Osteoblast (primary cell): ENCODE results near the gene LRP2. TPM values are rescaled to one million over a fixed set of nuclear protein-coding genes. Genes with fewer than 3 reads are reported as not detected.
"Not testable (repeated sequence)": the region's sequence is repeated elsewhere in the genome, so short reads cannot be mapped to it uniquely, and the experiment has no call there.

Source experiments
- DNase-seq: peaks from one replicate; pipeline ENCODE4 v3.0.0; 2011; ENCODE audit warnings: low spot score, mixed read lengths; ENCODE audit not compliant: insufficient read length; ENCODE audit errors: missing footprints
- H2AFZ ChIP-seq: 2 replicates; pipeline ENCODE4 v1.6.0; 2011; ENCODE audit warnings: mild to moderate bottlenecking, low read length
- H3K27ac ChIP-seq: 2 replicates; pipeline ENCODE4 v1.5.1; 2011; ENCODE audit warnings: mild to moderate bottlenecking, low read depth, low read length, moderate library complexity
- H3K27me3 ChIP-seq: 2 replicates; pipeline ENCODE4 v1.6.0; 2012; ENCODE audit warnings: mild to moderate bottlenecking, control low read depth, inconsistent platforms, low read length, moderate library complexity; ENCODE audit not compliant: insufficient read depth
- H3K36me3 ChIP-seq: 2 replicates; pipeline ENCODE4 v1.5.1; 2011; ENCODE audit warnings: mild to moderate bottlenecking, low read length, control low read depth, moderate library complexity; ENCODE audit not compliant: insufficient read depth
- H3K4me1 ChIP-seq: 2 replicates; pipeline ENCODE4 v1.5.1; 2011; ENCODE audit warnings: mild to moderate bottlenecking, low read length, control low read depth, moderate library complexity; ENCODE audit not compliant: insufficient read depth
- H3K4me2 ChIP-seq: 2 replicates; pipeline ENCODE4 v1.6.0; 2011; ENCODE audit warnings: mild to moderate bottlenecking, low read length; ENCODE audit not compliant: insufficient read depth
- H3K4me3 ChIP-seq: fragments of 200-600 bp; sonication (generic); 3 replicates; pipeline ENCODE4 v1.5.1; 2012; ENCODE audit warnings: mild to moderate bottlenecking, low read length, inconsistent platforms; ENCODE audit not compliant: insufficient read depth
- H3K79me2 ChIP-seq: 2 replicates; pipeline ENCODE4 v1.6.0; 2012; ENCODE audit warnings: mild to moderate bottlenecking, low read length, control low read depth, inconsistent platforms; ENCODE audit not compliant: insufficient read depth
- H3K9me3 ChIP-seq: 2 replicates; pipeline ENCODE4 v1.5.1; 2011; ENCODE audit warnings: low read depth, low read length, control low read depth
- H4K20me1 ChIP-seq: 2 replicates; pipeline ENCODE4 v1.6.0; 2012; ENCODE audit warnings: mild to moderate bottlenecking, low read length, control low read depth; ENCODE audit not compliant: insufficient read depth
- total RNA-seq: library from RNA; depleted of rRNA; stranded (reverse); fragments of >200 nt; gene quantifications from 2 replicates; pipeline ENCODE4 v1.2.3, GENCODE V29; 2012
- TF ChIP-seq, protein P1 (sequence below): IDR thresholded peaks from 2 replicates; pipeline ENCODE4 v1.5.1; 2011; ENCODE audit warnings: mild to moderate bottlenecking, low read depth, low read length, moderate library complexity; ENCODE audit errors: extremely low read depth

Gene LRP2
- total RNA-seq, 1 donor, result not detected

DNA sequence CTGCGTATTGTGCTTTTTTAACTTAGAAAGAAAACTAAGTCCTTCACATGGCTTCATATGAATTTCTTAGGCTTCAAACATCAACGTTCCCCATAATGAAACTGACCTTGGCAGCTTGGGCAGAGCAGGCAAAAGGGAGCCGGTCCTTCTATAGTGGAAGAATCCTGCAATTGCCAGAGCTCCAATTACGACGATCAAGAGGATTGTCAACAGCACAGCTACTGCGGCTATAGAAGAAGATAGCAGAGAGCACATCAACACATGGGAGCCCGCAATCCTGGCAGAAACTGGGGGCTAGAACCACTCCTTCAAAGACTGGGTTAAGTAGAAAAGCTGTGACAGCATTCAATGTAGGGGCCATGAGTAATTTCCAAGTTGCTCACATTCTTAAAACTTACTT lies 223.2 kb downstream of the LRP2 start:
- Histone ChIP-seq H3K27me3 (no peaks in the 10 kb centered on the region), H2AFZ (no peak overlapping the region), H3K4me1 (no peaks in the 10 kb centered on the region), H3K9me3 (no peaks in the 10 kb centered on the region), H3K36me3 (no peaks in the 10 kb centered on the region), H3K27ac (no peak overlapping the region), H3K4me2 (no peak overlapping the region), H4K20me1 (no peaks in the 10 kb centered on the region), H3K4me3 (no peak overlapping the region), H3K79me2 (no peaks in the 10 kb centered on the region)
- no peak for DNase-seq
- TF ChIP-seq, protein P1, sequence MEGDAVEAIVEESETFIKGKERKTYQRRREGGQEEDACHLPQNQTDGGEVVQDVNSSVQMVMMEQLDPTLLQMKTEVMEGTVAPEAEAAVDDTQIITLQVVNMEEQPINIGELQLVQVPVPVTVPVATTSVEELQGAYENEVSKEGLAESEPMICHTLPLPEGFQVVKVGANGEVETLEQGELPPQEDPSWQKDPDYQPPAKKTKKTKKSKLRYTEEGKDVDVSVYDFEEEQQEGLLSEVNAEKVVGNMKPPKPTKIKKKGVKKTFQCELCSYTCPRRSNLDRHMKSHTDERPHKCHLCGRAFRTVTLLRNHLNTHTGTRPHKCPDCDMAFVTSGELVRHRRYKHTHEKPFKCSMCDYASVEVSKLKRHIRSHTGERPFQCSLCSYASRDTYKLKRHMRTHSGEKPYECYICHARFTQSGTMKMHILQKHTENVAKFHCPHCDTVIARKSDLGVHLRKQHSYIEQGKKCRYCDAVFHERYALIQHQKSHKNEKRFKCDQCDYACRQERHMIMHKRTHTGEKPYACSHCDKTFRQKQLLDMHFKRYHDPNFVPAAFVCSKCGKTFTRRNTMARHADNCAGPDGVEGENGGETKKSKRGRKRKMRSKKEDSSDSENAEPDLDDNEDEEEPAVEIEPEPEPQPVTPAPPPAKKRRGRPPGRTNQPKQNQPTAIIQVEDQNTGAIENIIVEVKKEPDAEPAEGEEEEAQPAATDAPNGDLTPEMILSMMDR, result no peak

DNA sequence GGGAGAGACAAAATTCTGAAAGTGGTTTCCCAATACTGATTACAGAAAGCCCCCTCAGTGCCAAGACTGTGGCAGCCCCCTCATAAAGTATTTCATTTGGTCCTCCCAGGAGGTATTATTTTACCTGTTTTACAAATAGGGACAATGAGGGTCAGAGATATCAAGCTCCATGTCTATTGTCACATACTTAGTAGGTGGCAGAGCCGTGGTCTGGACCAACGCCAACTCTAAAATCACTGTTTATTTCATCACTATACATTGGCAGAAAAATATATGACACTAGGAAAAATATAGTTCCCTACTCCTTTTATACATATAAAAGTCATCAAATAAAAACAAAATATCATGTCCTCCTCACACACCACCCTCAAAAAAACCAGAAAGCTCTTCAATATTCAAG lies 224.4 kb downstream of the LRP2 start:
- Histone ChIP-seq H3K36me3 (no peaks in the 10 kb centered on the region), H3K79me2 (no peaks in the 10 kb centered on the region), H3K4me2 (no peak overlapping the region), H2AFZ (no peak overlapping the region), H3K9me3 (no peaks in the 10 kb centered on the region), H3K4me1 (no peaks in the 10 kb centered on the region), H3K4me3 (no peak overlapping the region), H3K27me3 (no peaks in the 10 kb centered on the region), H4K20me1 (no peaks in the 10 kb centered on the region), H3K27ac (no peak overlapping the region)
- TF ChIP-seq, protein P1, result no peak
- DNase-seq, result no peak

DNA sequence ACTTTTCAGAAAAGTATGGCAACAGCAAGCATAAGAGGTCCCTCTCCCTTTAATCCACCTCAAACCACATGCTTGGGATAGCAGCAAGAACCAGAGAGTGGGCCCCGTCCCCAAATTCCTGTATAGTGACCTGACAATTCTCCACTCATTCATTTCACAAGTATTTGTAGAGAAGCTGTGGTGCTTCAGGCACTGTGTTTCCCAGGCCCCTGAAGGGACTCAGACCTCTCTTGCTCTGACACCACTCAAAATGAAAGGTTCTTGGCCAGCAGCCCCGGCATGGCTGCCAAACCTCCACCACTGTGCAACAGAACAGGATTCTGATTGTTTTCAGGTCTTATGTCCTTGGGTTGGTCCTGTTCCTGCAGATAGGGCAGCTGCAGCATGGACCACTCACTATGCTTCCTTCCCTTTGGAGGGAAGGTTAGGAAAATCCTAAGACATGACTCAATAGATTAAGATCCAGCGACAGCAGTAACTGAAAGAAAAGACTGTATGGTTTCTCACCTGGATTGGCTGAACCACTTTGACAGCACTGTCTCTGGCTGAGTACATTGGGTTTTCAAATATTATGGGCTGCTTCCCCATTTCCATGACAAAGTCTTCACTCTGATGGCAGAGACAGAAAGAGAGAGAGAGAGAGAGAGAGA lies 225.3 kb downstream of the LRP2 start:
- Histone ChIP-seq H3K4me1 (no peaks in the 10 kb centered on the region), H3K27ac (no peak overlapping the region), H3K4me3 (no peak overlapping the region), H3K79me2 (no peaks in the 10 kb centered on the region), H3K27me3 (no peaks in the 10 kb centered on the region), H3K4me2 (no peak overlapping the region), H4K20me1 (no peaks in the 10 kb centered on the region), H3K9me3 (no peaks in the 10 kb centered on the region), H2AFZ (no peak overlapping the region), H3K36me3 (no peaks in the 10 kb centered on the region)
- no peak for DNase-seq
- TF ChIP-seq, protein P1, result no peak

DNA sequence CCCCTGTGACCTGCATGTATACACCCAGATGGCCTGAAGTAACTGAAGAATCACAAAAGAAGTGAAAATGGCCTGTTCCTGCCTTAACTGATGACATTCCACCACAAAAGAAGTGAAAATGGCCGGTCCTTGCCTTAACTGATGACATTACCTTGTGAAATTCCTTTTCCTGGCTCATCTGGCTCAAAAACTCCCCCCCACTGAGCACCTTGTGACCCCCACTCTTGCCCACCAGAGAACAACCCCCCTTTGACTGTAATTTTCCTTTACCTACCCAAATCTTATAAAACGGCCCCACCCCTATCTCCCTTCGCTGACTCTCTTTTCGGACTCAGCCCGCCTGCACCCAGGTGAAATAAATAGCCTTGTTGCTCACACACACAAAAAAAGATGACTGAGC lies 225.9 kb downstream of the LRP2 start:
- not testable (repeated sequence) for H3K4me3 ChIP-seq, H3K4me1 ChIP-seq, H3K79me2 ChIP-seq, H3K36me3 ChIP-seq, H3K9me3 ChIP-seq, H4K20me1 ChIP-seq, H3K27me3 ChIP-seq, H2AFZ ChIP-seq, H3K27ac ChIP-seq, H3K4me2 ChIP-seq, DNase-seq

DNA sequence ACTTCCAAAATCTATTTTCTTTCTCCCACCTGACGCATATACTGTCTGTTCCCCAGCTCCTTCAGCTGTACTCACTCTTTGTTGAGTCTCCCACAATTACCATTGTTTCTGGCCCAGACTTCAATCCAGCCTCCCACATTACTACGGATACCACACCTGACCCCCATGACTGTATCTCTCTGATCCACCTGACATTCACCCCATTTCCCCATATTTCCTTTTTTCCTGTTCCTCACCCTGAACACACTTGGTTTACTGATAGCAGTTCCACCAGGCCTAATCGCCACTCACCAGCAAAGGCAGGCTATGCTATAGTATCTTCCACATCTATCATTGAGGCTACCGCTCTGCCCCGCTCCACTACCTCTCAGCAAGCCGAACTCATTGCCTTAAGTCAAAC lies 228.1 kb downstream of the LRP2 start:
- H3K4me2 ChIP-seq, H3K79me2 ChIP-seq, H3K36me3 ChIP-seq, DNase-seq, H4K20me1 ChIP-seq, H3K9me3 ChIP-seq, H2AFZ ChIP-seq, H3K27ac ChIP-seq, H3K4me3 ChIP-seq, H3K27me3 ChIP-seq, H3K4me1 ChIP-seq: not testable (repeated sequence)
